Hepatocyte (in vitro differentiated cells): ENCODE measurements around the gene NPM1. TPM values are rescaled to one million over a fixed set of nuclear protein-coding genes. Genes with fewer than 3 reads are reported as not detected.
A peak's percentile ranks its signal among the peaks of the same experiment; 100 is the strongest.

ENCODE experiments used
- DNase-seq: peaks from one replicate; pipeline ENCODE4 v3.0.0-alpha.2; 2016; ENCODE audit warnings: low spot score
- H2AFZ ChIP-seq: fragments of 200-600 bp; sonication (generic); 2 replicates; pipeline ENCODE4 v1.6.0; 2016; ENCODE audit warnings: antibody characterized with exemption, mild to moderate bottlenecking
- H3K27ac ChIP-seq: fragments of 200-600 bp; sonication (generic); 2 replicates; pipeline ENCODE4 v1.5.1; 2016; ENCODE audit warnings: mild to moderate bottlenecking
- H3K27me3 ChIP-seq: fragments of 200-600 bp; sonication (generic); 2 replicates; pipeline ENCODE4 v1.6.1; 2016
- H3K36me3 ChIP-seq: fragments of 200-600 bp; sonication (generic); replicated peaks from 2 replicates; pipeline ENCODE4 v1.5.1; 2016; ENCODE audit warnings: low read depth; ENCODE audit not compliant: insufficient read depth
- H3K4me1 ChIP-seq: fragments of 200-600 bp; sonication (generic); 2 replicates; pipeline ENCODE4 v1.5.1; 2016; ENCODE audit warnings: mild to moderate bottlenecking, moderate library complexity; ENCODE audit not compliant: insufficient read depth
- H3K4me2 ChIP-seq: fragments of 200-600 bp; sonication (generic); 2 replicates; pipeline ENCODE4 v1.6.0; 2016
- H3K4me3 ChIP-seq: fragments of 200-600 bp; sonication (generic); 2 replicates; pipeline ENCODE4 v1.5.1; 2016; ENCODE audit warnings: mild to moderate bottlenecking
- H3K79me2 ChIP-seq: fragments of 200-600 bp; sonication (generic); 2 replicates; pipeline ENCODE4 v1.6.0; 2017; ENCODE audit warnings: mild to moderate bottlenecking
- H3K9me2 ChIP-seq: fragments of 200-600 bp; sonication (generic); replicated peaks from 2 replicates; pipeline ENCODE4 v1.6.0; 2017; ENCODE audit warnings: mild to moderate bottlenecking; ENCODE audit not compliant: insufficient read depth
- H3K9me3 ChIP-seq: fragments of 200-600 bp; sonication (generic); 2 replicates; pipeline ENCODE4 v1.5.1; 2016; ENCODE audit warnings: low read depth, mild to moderate bottlenecking
- H4K20me1 ChIP-seq: fragments of 200-600 bp; sonication (generic); 2 replicates; pipeline ENCODE4 v1.6.0; 2016; ENCODE audit warnings: mild to moderate bottlenecking; ENCODE audit not compliant: insufficient read depth, poor library complexity, severe bottlenecking
- EZH2 ChIP-seq: fragments of 200-600 bp; sonication (generic); IDR thresholded peaks from 2 replicates; pipeline ENCODE4 v1.6.1; 2016; ENCODE audit warnings: antibody characterized with exemption, mild to moderate bottlenecking, borderline replicate concordance
- EZH2phosphoT487 ChIP-seq: fragments of 200-600 bp; sonication (generic); IDR thresholded peaks from one replicate; pipeline ENCODE4 v1.6.1; 2018; ENCODE audit warnings: antibody characterized with exemption, mild to moderate bottlenecking, low read depth, moderate library complexity; ENCODE audit not compliant: unreplicated experiment, severe bottlenecking
- WGBS: methylation state at CpG from one replicate; pipeline ENCODE4 v1.1.6; 2016; ENCODE audit warnings: low lambda C conversion rate; ENCODE audit errors: missing lambda C conversion rate; 5-methylcytosine and 5-hydroxymethylcytosine counted together
- polyA plus RNA-seq: library from polyadenylated mRNA; unstranded; fragments of >200 nt; fragmentation: Nextera tagmentation; extraction: Ambion mirVana; gene quantifications from 2 replicates; pipeline ENCODE4 v1.2.1, GENCODE V29; 2016
- total RNA-seq: library from RNA; depleted of rRNA; stranded (reverse); fragments of >200 nt; gene quantifications from 2 replicates; pipeline ENCODE4 v1.2.3, GENCODE V29; 2014
- TF ChIP-seq, protein P1 (sequence below): fragments of 200-600 bp; sonication (generic); IDR thresholded peaks from 2 replicates; pipeline ENCODE4 v1.5.1; 2016; ENCODE audit warnings: antibody characterized with exemption, mild to moderate bottlenecking; ENCODE audit not compliant: poor library complexity

Gene NPM1
- total and polyA plus RNA-seq, 2 experiments from 2014 or later: 443 to 1,088 TPM

DNA sequence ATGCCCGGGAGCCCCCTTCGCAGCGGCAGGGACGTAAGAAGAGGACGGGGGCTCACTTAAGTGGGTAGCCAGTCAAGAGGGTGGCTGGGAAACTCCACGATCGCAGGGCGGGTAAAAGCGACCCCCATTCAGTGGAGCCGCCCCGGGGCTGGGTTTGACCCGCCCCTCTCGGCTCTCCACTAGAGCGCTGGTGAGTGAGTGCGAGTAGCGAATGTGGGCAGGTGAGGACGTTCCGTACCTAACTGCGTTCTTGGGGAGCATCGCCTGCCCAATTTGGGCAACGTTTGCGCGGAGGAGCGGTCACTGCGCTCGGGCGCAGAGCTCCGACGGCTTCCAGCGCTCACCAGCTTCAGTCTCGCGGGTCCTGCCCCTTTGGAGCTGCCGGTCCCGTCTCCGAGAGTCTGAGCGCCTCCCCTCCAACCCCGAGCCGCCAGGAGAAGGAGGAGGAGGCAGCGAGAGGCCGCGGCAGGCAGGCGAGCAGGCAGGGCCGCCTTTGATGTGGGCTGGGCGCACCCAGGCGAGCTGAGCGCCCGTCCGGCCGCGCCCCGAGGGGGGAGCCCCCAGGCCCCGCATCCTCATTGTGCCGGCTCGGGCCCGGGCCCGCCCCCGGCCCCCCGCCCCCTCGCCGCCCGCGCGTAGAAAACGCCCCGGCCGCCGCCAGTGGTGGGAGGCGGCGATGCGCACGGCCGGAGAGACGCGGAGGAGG, 31.5 kb downstream of the NPM1 start, which contains the start of gene FGF18:
TSS of gene FGF18 (plus strand) at position 666 of the 706 bp plus-strand sequence. CDS start 553 bp downstream, outside the sequence.
- DNase-seq: peak; percentile 76
- 1% methylated on average over 52 of the region's 74 CpGs for WGBS
- Histone ChIP-seq H3K4me2 (peak within 1 kb of the TSS; percentile 88), H3K9me3 (no peaks in the 10 kb centered on the region), H4K20me1 (peaks cover 8% of the 10 kb centered on the region), H3K27ac (no peak within 1 kb of the TSS), H2AFZ (no peak within 1 kb of the TSS), H3K4me1 (peaks cover 8% of the 10 kb centered on the region), H3K79me2 (no peaks in the 10 kb centered on the region), H3K27me3 (peaks cover 12% of the 10 kb centered on the region), H3K4me3 (peak within 1 kb of the TSS; percentile 18), H3K9me2 (no peaks in the 10 kb centered on the region), H3K36me3 (no peaks in the 10 kb centered on the region)
- TF ChIP-seq EZH2 (no peak), EZH2phosphoT487 (no peak)
- TF ChIP-seq, protein P1, sequence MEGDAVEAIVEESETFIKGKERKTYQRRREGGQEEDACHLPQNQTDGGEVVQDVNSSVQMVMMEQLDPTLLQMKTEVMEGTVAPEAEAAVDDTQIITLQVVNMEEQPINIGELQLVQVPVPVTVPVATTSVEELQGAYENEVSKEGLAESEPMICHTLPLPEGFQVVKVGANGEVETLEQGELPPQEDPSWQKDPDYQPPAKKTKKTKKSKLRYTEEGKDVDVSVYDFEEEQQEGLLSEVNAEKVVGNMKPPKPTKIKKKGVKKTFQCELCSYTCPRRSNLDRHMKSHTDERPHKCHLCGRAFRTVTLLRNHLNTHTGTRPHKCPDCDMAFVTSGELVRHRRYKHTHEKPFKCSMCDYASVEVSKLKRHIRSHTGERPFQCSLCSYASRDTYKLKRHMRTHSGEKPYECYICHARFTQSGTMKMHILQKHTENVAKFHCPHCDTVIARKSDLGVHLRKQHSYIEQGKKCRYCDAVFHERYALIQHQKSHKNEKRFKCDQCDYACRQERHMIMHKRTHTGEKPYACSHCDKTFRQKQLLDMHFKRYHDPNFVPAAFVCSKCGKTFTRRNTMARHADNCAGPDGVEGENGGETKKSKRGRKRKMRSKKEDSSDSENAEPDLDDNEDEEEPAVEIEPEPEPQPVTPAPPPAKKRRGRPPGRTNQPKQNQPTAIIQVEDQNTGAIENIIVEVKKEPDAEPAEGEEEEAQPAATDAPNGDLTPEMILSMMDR: no peak

GRCh38 chr5:171419688-171420430, 32.2 kb downstream of the NPM1 start:
- Histone ChIP-seq H2AFZ (no peak overlapping the region), H3K9me3 (no peaks in the 10 kb centered on the region), H3K36me3 (no peaks in the 10 kb centered on the region), H3K79me2 (no peaks in the 10 kb centered on the region), H3K4me2 (peak overlapping the region; percentile 88), H3K27me3 (peaks cover 12% of the 10 kb centered on the region), H3K4me1 (peaks cover 8% of the 10 kb centered on the region), H3K4me3 (peak overlapping the region; percentile 18), H3K9me2 (no peaks in the 10 kb centered on the region), H4K20me1 (peaks cover 8% of the 10 kb centered on the region), H3K27ac (no peak overlapping the region)
- 1% methylated on average over 51 of the region's 95 CpGs for WGBS
- peak; percentile 69 for DNase-seq
- no peak for TF ChIP-seq EZH2phosphoT487
- TF ChIP-seq, protein P1: no peak
- no peak for TF ChIP-seq EZH2

DNA sequence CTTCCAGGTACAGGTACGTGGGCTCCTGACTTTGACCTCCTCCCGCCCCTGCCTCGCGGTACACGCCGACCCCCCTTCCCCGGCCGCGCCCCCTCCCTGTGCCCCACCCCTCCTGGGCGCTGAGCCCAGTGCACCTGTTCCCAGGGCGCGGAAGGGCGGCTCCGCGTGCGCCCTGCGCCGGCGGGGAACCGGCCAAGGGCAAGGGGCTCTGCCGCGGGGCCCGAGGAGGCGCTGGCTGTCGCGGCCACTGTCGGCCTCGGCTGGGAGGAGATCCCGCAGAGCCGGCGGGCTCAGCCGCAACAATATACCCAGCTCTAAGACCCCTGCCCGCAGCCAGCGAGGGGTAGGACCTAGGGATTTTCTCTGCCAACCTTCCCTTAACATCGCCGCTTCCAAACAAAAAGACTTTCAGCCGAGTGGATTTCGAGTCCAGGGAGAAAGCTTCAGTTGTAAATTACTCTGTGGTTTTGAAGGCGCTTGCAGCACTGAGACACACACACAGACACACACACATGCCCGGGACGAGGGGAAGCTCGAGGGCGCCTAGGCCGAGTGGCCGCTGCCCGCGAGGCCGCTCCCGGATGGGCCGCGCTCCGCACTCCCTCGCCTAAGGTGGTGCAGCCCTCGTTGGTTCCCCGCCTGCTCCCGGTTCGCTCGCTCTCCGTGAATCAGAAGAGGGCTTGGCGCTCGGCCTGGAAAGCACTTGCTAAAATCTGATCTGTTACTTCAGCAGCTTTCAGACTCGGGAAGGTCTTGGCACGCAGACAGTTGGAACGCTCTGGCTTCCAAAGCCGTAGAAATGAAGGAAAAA, 33.0 kb downstream of the NPM1 start:
- WGBS: 4% methylated on average over 52 of the region's 65 CpGs
- H3K9me2 ChIP-seq: no peaks in the 10 kb centered on the region
- H3K4me1 ChIP-seq: peaks cover 8% of the 10 kb centered on the region
- TF ChIP-seq, protein P1: no peak
- TF ChIP-seq EZH2: peak; percentile 59
- peak overlapping the region; percentile 88 for H3K4me2 ChIP-seq
- peak; percentile 87 for DNase-seq
- H3K4me3 ChIP-seq: no peak overlapping the region
- H3K36me3 ChIP-seq: no peaks in the 10 kb centered on the region
- peaks cover 12% of the 10 kb centered on the region for H3K27me3 ChIP-seq
- no peak overlapping the region for H3K27ac ChIP-seq
- H2AFZ ChIP-seq: no peak overlapping the region
- H4K20me1 ChIP-seq: peaks cover 8% of the 10 kb centered on the region
- no peaks in the 10 kb centered on the region for H3K79me2 ChIP-seq
- no peaks in the 10 kb centered on the region for H3K9me3 ChIP-seq
